Small intestine (tissue), 7 donors: ENCODE results near the gene ABI3BP. TPM values are rescaled to one million over a fixed set of nuclear protein-coding genes. Genes with fewer than 3 reads are reported as not detected.

Experiments used
- DNase-seq, 2 donors: peaks; one replicate each; pipeline versions ENCODE4 v3.0.0 to v3.0.0-alpha.2; 2013
- FAIRE-seq: peaks from 2 replicates; lab custom pipeline; 2012; peaks lifted over from hg19 to GRCh38; lab: Jason Lieb, UNC
- H3K27ac ChIP-seq, 3 donors: one replicate each; pipeline ENCODE4 v1.5.1; 2013; ENCODE audit warnings: low read length in 2 of 3, mild to moderate bottlenecking in 2 of 3, control low read depth in 1 of 3, inconsistent platforms in 1 of 3, low read depth in 1 of 3, moderate library complexity in 1 of 3
- H3K27me3 ChIP-seq, 3 donors: one replicate each; pipeline ENCODE4 v1.6.1; 2013; ENCODE audit warnings: low read length in 3 of 3, inconsistent platforms in 1 of 3; ENCODE audit not compliant: control insufficient read depth in 3 of 3, insufficient read depth in 3 of 3
- H3K36me3 ChIP-seq, 3 donors: one replicate each; pipeline ENCODE4 v1.6.1; 2013; ENCODE audit warnings: low read length in 3 of 3, inconsistent platforms in 1 of 3, low read depth in 1 of 3, mild to moderate bottlenecking in 1 of 3, moderate library complexity in 1 of 3; ENCODE audit not compliant: control insufficient read depth in 3 of 3, insufficient read depth in 2 of 3
- H3K4me1 ChIP-seq, 3 donors: one replicate each; pipeline ENCODE4 v1.6.1; 2013; ENCODE audit warnings: low read length in 2 of 3, inconsistent platforms in 1 of 3, low read depth in 1 of 3, mild to moderate bottlenecking in 1 of 3, moderate library complexity in 1 of 3; ENCODE audit not compliant: control insufficient read depth in 3 of 3, insufficient read depth in 2 of 3
- H3K4me3 ChIP-seq, 3 donors: one replicate each; pipeline ENCODE4 v1.5.1; 2013; ENCODE audit warnings: low read length in 3 of 3, control low read depth in 1 of 3, inconsistent platforms in 1 of 3, low read depth in 1 of 3, mild to moderate bottlenecking in 1 of 3, moderate library complexity in 1 of 3
- H3K9me3 ChIP-seq, 2 donors: one replicate each; pipeline ENCODE4 v1.6.1; 2013; ENCODE audit warnings: low read depth in 1 of 2, low read length in 1 of 2; ENCODE audit not compliant: control insufficient read depth in 2 of 2, insufficient read depth in 1 of 2
- WGBS, 3 donors: extraction: QIAGEN DNeasy Blood & Tissue Kit; methylation state at CpG; one replicate each; pipeline ENCODE4 v1.1.7; 2013; 5-methylcytosine and 5-hydroxymethylcytosine counted together
- polyA plus RNA-seq, 4 donors: library from polyadenylated mRNA; stranded (reverse) in 3 of 4; unstranded in 1 of 4; fragments of 200-250 nt in 3 of 4; fragments of 120-200 nt in 1 of 4; gene quantifications; one replicate each; pipeline versions ENCODE4 v1.2.1 to v1.2.3, GENCODE V29; 2013
- donor health status: healthy with polysubstance abuse.
- donor health status: control.
- donor health status: control.
- donor health status: Bipolar disorder and iron deficiency.
- donor health status: healthy.

ABI3BP gene
- polyA plus RNA-seq, 4 donors: 0.54 to 122 (median 14.4) TPM; not detected in 1

GRCh38 chr3:100999160-100999559 is 5.9 kb upstream of the ABI3BP start:
- DNase-seq (no peak), FAIRE-seq (no peak)
- Histone ChIP-seq H3K9me3 (no peaks in the 10 kb centered on the region), H3K36me3 (no peaks in the 10 kb centered on the region), H3K27ac (no peak overlapping the region), H3K4me3 (no peak overlapping the region), H3K4me1 (no peaks in the 10 kb centered on the region), H3K27me3 (no peaks in the 10 kb centered on the region)
- 67 to 92% (median 82%) methylated on average over 2 of the region's 2 CpGs for WGBS, 3 donors

GRCh38 chr3:100994809-100995208 is 1.6 kb upstream of the ABI3BP start:
- H3K9me3 ChIP-seq: no peaks in the 10 kb centered on the region
- no peak overlapping the region for H3K27ac ChIP-seq
- H3K27me3 ChIP-seq: no peaks in the 10 kb centered on the region
- H3K4me3 ChIP-seq: no peak overlapping the region
- no peaks in the 10 kb centered on the region for H3K36me3 ChIP-seq
- 79 to 81% (median 80%) methylated on average over 2 of the region's 2 CpGs for WGBS, 3 donors
- no peak for DNase-seq
- no peak for FAIRE-seq
- peaks cover 0 to 3% (median 0%) of the 10 kb centered on the region in 3 donors for H3K4me1 ChIP-seq

- no peak overlapping the region for H3K27ac ChIP-seq
- H3K36me3 ChIP-seq: no peaks in the 10 kb centered on the region
- H3K4me3 ChIP-seq: no peak overlapping the region
- H3K4me1 ChIP-seq: peaks cover 0 to 3% (median 0%) of the 10 kb centered on the region in 3 donors
- 74% methylated on average over 5 of the region's 5 CpGs for WGBS, 3 donors
- FAIRE-seq (no peak), DNase-seq (no peak)
- H3K9me3 ChIP-seq: no peaks in the 10 kb centered on the region
- H3K27me3 ChIP-seq: no peaks in the 10 kb centered on the region
Observed at GRCh38 chr3:100994187-100994586, 966 bp upstream of the ABI3BP start.

GRCh38 chr3:100992231-100993012 is 799 bp downstream of the ABI3BP start:
- DNase-seq (peak; percentile 76 to 79), FAIRE-seq (peak; percentile 47)
- Histone ChIP-seq H3K9me3 (no peaks in the 10 kb centered on the region), H3K27me3 (no peaks in the 10 kb centered on the region), H3K4me1 (peaks cover 0 to 3% (median 0%) of the 10 kb centered on the region in 3 donors), H3K27ac (peak overlapping the region; percentile 20 to 87 (median 29)), H3K4me3 (peak overlapping the region in 1 of 3 donors; percentile 57), H3K36me3 (no peaks in the 10 kb centered on the region)
- WGBS, 3 donors: 6 to 29% (median 21%) methylated on average over 3 of the region's 3 CpGs

GRCh38 chr3:100988080-100988479 is 5.1 kb downstream of the ABI3BP start:
- no peaks in the 10 kb centered on the region for H3K36me3 ChIP-seq
- no peak overlapping the region for H3K4me3 ChIP-seq
- DNase-seq (peak; percentile 10 to 18), FAIRE-seq (no peak)
- H3K4me1 ChIP-seq: peaks cover 0 to 1% (median 0%) of the 10 kb centered on the region in 3 donors
- H3K9me3 ChIP-seq: no peaks in the 10 kb centered on the region
- H3K27ac ChIP-seq: no peak overlapping the region
- 24 to 70% (median 45%) methylated on average over 1 of the region's 1 CpG for WGBS, 3 donors
- H3K27me3 ChIP-seq: no peaks in the 10 kb centered on the region

- FAIRE-seq: no peak
- H3K27ac ChIP-seq: no peak overlapping the region
- H3K9me3 ChIP-seq: no peaks in the 10 kb centered on the region
Observed at GRCh38 chr3:100984308-100984707, 8.9 kb downstream of the ABI3BP start.

GRCh38 chr3:100982710-100983109 is 10.5 kb downstream of the ABI3BP start:
- no peak overlapping the region for H3K4me3 ChIP-seq
- no peaks in the 10 kb centered on the region for H3K4me1 ChIP-seq

More at GRCh38 chr3:100984308-100984707, 8.9 kb downstream of the ABI3BP start:
- H3K27me3 ChIP-seq: no peaks in the 10 kb centered on the region
- H3K4me1 ChIP-seq: no peaks in the 10 kb centered on the region
- no peaks in the 10 kb centered on the region for H3K36me3 ChIP-seq
- DNase-seq: no peak
- H3K4me3 ChIP-seq: no peak overlapping the region

GRCh38 chr3:100981164-100981911 is 11.9 kb downstream of the ABI3BP start:
- WGBS, 3 donors: 84 to 89% (median 88%) methylated on average over 3 of the region's 3 CpGs
- DNase-seq (no peak), FAIRE-seq (no peak)
- no peak overlapping the region for H3K4me3 ChIP-seq
- H3K4me1 ChIP-seq: no peaks in the 10 kb centered on the region
- H3K27me3 ChIP-seq: no peaks in the 10 kb centered on the region
- no peak overlapping the region for H3K27ac ChIP-seq
- H3K36me3 ChIP-seq: no peaks in the 10 kb centered on the region
- no peaks in the 10 kb centered on the region for H3K9me3 ChIP-seq

More at GRCh38 chr3:100982710-100983109, 10.5 kb downstream of the ABI3BP start:
- peak in 1 of 2 donors; percentile 24 for DNase-seq
- Histone ChIP-seq H3K27me3 (no peaks in the 10 kb centered on the region), H3K9me3 (no peaks in the 10 kb centered on the region), H3K36me3 (no peaks in the 10 kb centered on the region), H3K27ac (peak overlapping the region in 1 of 3 donors; percentile 29)
- no peak for FAIRE-seq
- 16 to 35% (median 31%) methylated on average over 4 of the region's 4 CpGs for WGBS, 3 donors
